ENCODE measurements around the gene SEMA5A. TPM values are rescaled to one million over a fixed set of nuclear protein-coding genes. Genes with fewer than 3 reads are reported as not detected.
A peak's percentile ranks its signal among the peaks of the same experiment; 100 is the strongest.

Gene SEMA5A
- polyA plus RNA-seq, 1 donor (not counting 4 experiments of a cell fraction or from before 2014, with no cell fraction given): 0.16 TPM

DNA sequence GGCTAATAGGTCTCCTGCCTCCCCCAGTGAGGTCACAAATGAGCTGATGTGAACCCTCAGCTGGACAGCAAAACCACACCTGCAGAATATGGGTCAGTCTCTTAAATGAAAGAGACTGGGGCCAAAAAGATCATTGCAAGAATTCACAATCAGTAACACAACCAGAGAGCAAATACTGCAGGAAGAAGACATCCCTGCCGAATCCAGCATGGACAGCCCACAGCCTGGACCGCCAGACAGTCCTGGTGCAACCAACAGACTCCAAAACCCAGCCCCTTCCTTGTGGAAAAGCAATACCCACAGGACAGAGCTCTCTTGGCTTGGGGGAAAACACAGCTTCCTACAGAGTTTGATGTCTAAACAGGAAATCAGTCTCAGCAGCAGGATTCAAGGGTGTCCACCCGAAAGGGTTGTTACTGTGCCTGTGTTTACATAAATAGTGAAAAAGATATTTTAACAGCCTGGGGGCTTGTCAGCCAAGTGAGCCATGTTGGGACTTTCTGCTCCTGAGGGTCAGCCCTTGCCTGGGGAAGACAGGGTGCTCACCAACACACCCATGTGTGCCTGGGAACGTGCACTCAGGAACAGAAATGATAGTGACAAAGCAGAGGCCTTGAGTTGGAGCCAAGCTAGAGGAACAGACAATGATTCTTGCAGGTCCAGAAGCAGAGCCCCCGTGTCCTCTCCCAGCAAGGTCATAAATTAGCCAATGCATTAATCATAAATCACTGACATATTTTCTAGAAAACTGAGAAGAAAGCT, 106.2 kb downstream of the SEMA5A start:
- Histone ChIP-seq H3K4me2 (ENCODE audit: control insufficient read depth, extremely low read depth, insufficient read depth, low read depth, low read length) (peak overlapping the region; percentile 42), H3K27ac (ENCODE audit: control insufficient read depth, insufficient read depth, low read length) (peak overlapping the region; percentile 36), H3K9me3 (ENCODE audit: control insufficient read depth, low read depth, low read length) (no peaks in the 10 kb centered on the region), H4K20me1 (ENCODE audit: control insufficient read depth, extremely low read depth, insufficient read depth, low read length) (no peaks in the 10 kb centered on the region), H3K36me3 (ENCODE audit: control insufficient read depth in 2 of 2, extremely low read depth in 1 of 2, insufficient read depth in 2 of 2, low read length in 2 of 2) (no peaks in the 10 kb centered on the region), H2AFZ (ENCODE audit: control insufficient read depth, low read length) (peak overlapping the region; percentile 50), H3K4me1 (ENCODE audit: control insufficient read depth, extremely low read depth, insufficient read depth, low read length) (peaks cover 32% of the 10 kb centered on the region), H3K27me3 (ENCODE audit: control insufficient read depth, extremely low read depth, insufficient read depth, low read length) (no peaks in the 10 kb centered on the region), H3K9ac (ENCODE audit: control insufficient read depth, extremely low read depth, insufficient read depth, low read length) (no peak overlapping the region), H3K79me2 (ENCODE audit: control insufficient read depth, insufficient read depth, low read length) (no peaks in the 10 kb centered on the region), H3K9me1 (ENCODE audit: control insufficient read depth, extremely low read depth, insufficient read depth, low read length) (no peaks in the 10 kb centered on the region), H3K4me3 (ENCODE audit: control insufficient read depth in 2 of 3, extremely low read depth in 1 of 3, insufficient read depth in 2 of 3, low read depth in 1 of 3, low read length in 3 of 3) (no peak overlapping the region)
- no peak for DNase-seq (ENCODE audit: low read depth, low spot score)
- TF ChIP-seq CTCF (optimal IDR thresholded peaks at IDR 0.05 in 1 of 3, IDR thresholded peaks at IDR 0.05 in 1 of 3, conservative IDR thresholded peaks at IDR 0.05 in 1 of 3; ENCODE audit: extremely low read depth in 1 of 3, insufficient read depth in 2 of 3, low read length in 3 of 3) (no peak), EZH2 (IDR thresholded peaks at IDR 0.05; ENCODE audit: low read length) (no peak)
- dilution Hi-C loops (cut with MboI; ENCODE audit: extremely low pct_ligation_motif_present, low sequenced_read_pairs): no loop called here
- FAIRE-seq: no peak

GRCh38 chr5:9438596-9439354, 107.1 kb downstream of the SEMA5A start:
- Histone ChIP-seq H3K79me2 (ENCODE audit: control insufficient read depth, insufficient read depth, low read length) (no peaks in the 10 kb centered on the region), H3K36me3 (ENCODE audit: control insufficient read depth in 2 of 2, extremely low read depth in 1 of 2, insufficient read depth in 2 of 2, low read length in 2 of 2) (no peaks in the 10 kb centered on the region), H3K9me1 (ENCODE audit: control insufficient read depth, extremely low read depth, insufficient read depth, low read length) (no peaks in the 10 kb centered on the region), H3K27ac (ENCODE audit: control insufficient read depth, insufficient read depth, low read length) (no peak overlapping the region), H3K27me3 (ENCODE audit: control insufficient read depth, extremely low read depth, insufficient read depth, low read length) (no peaks in the 10 kb centered on the region), H4K20me1 (ENCODE audit: control insufficient read depth, extremely low read depth, insufficient read depth, low read length) (no peaks in the 10 kb centered on the region), H3K4me2 (ENCODE audit: control insufficient read depth, extremely low read depth, insufficient read depth, low read depth, low read length) (no peak overlapping the region), H3K4me1 (ENCODE audit: control insufficient read depth, extremely low read depth, insufficient read depth, low read length) (peaks cover 32% of the 10 kb centered on the region), H2AFZ (ENCODE audit: control insufficient read depth, low read length) (no peak overlapping the region), H3K4me3 (ENCODE audit: control insufficient read depth in 2 of 3, extremely low read depth in 1 of 3, insufficient read depth in 2 of 3, low read depth in 1 of 3, low read length in 3 of 3) (no peak overlapping the region), H3K9me3 (ENCODE audit: control insufficient read depth, low read depth, low read length) (no peaks in the 10 kb centered on the region), H3K9ac (ENCODE audit: control insufficient read depth, extremely low read depth, insufficient read depth, low read length) (no peak overlapping the region)
- dilution Hi-C loops (cut with MboI; ENCODE audit: extremely low pct_ligation_motif_present, low sequenced_read_pairs): no loop called here
- DNase-seq (ENCODE audit: low read depth, low spot score) (no peak), FAIRE-seq (no peak)
- no peak for TF ChIP-seq CTCF (optimal IDR thresholded peaks at IDR 0.05 in 1 of 3, IDR thresholded peaks at IDR 0.05 in 1 of 3, conservative IDR thresholded peaks at IDR 0.05 in 1 of 3; ENCODE audit: extremely low read depth in 1 of 3, insufficient read depth in 2 of 3, low read length in 3 of 3)
- no peak for TF ChIP-seq EZH2 (IDR thresholded peaks at IDR 0.05; ENCODE audit: low read length)

Data from keratinocyte (primary cell).